Measurements from ENCODE around the gene SMAD6. TPM values are rescaled to one million over a fixed set of nuclear protein-coding genes. Genes with fewer than 3 reads are reported as not detected.

SMAD6 gene
- total RNA-seq, 2 experiments from 2014 or later: 0.25 to 0.41 TPM

GRCh38 chr15:66706225-66706732, 4.2 kb downstream of the SMAD6 start:
- ChIA-PET CTCF (interaction anchor here (0.6 to 3.8 kb wide), 6 partner anchors 13 to 1520 kb away, joined by 3 to 15 read pairs (median 6); no protein-coding TSS in a partner anchor), POLR2A (no interaction called here)
- Mint-ChIP-seq H3K4me1 (ENCODE audit: low read depth) (peaks cover 7% of the 10 kb centered on the region), H3K27me3 (peaks cover 21% of the 10 kb centered on the region), H3K27ac (no peak overlapping the region), H3K9me3 (no peaks in the 10 kb centered on the region), H3K36me3 (ENCODE audit: low read depth) (no peaks in the 10 kb centered on the region), H3K4me3 (no peak overlapping the region)
- DNase-seq: no peak
- TF ChIP-seq CTCF (IDR thresholded peaks at IDR 0.05): no peak
- no peak for ATAC-seq
- intact Hi-C loops (cut with micrococcal nuclease): no loop called here

- Mint-ChIP-seq H3K4me3 (no peak overlapping the region), H3K9me3 (no peaks in the 10 kb centered on the region), H3K4me1 (ENCODE audit: low read depth) (peaks cover 7% of the 10 kb centered on the region), H3K27me3 (peaks cover 21% of the 10 kb centered on the region), H3K36me3 (ENCODE audit: low read depth) (no peaks in the 10 kb centered on the region), H3K27ac (no peak overlapping the region)
- intact Hi-C loops (cut with micrococcal nuclease): no loop called here
- ATAC-seq (no peak), DNase-seq (no peak)
- ChIA-PET CTCF (interaction anchor here (1.3 to 3.8 kb wide), 4 partner anchors 23 to 145 kb away, joined by 3 to 15 read pairs (median 8); no protein-coding TSS in a partner anchor), POLR2A (no interaction called here)
- TF ChIP-seq CTCF (IDR thresholded peaks at IDR 0.05): no peak
Observed at GRCh38 chr15:66706840-66707239, 4.8 kb downstream of the SMAD6 start.

GRCh38 chr15:66707310-66708082, 5.5 kb downstream of the SMAD6 start:
- H3K27ac Mint-ChIP-seq: no peak overlapping the region
- no peaks in the 10 kb centered on the region for H3K9me3 Mint-ChIP-seq
- no peaks in the 10 kb centered on the region for H3K36me3 Mint-ChIP-seq (ENCODE audit: low read depth)
- no peak for DNase-seq
- no peak for TF ChIP-seq CTCF (IDR thresholded peaks at IDR 0.05)
- no peak overlapping the region for H3K4me3 Mint-ChIP-seq
- H3K4me1 Mint-ChIP-seq (ENCODE audit: low read depth): peaks cover 4% of the 10 kb centered on the region
- intact Hi-C loops (cut with micrococcal nuclease): no loop called here
- H3K27me3 Mint-ChIP-seq: peaks cover 17% of the 10 kb centered on the region
- ChIA-PET CTCF (interaction anchor here (1.3 to 2.9 kb wide), 4 partner anchors 14 to 144 kb away, joined by 3 to 8 read pairs (median 6); no protein-coding TSS in a partner anchor), POLR2A (no interaction called here)
- no peak for ATAC-seq

GRCh38 chr15:66708389-66708788, 6.4 kb downstream of the SMAD6 start:
- ATAC-seq (no peak), DNase-seq (no peak)
- H3K4me1 Mint-ChIP-seq (ENCODE audit: low read depth): peaks cover 2% of the 10 kb centered on the region
- ChIA-PET POLR2A (no interaction called here), CTCF (interaction anchor here (1.5 to 2.9 kb wide), 2 partner anchors 15 to 144 kb away, joined by 4 to 8 read pairs; no protein-coding TSS in a partner anchor)
- no peak overlapping the region for H3K4me3 Mint-ChIP-seq
- no peaks in the 10 kb centered on the region for H3K9me3 Mint-ChIP-seq
- H3K27me3 Mint-ChIP-seq: peaks cover 16% of the 10 kb centered on the region
- no peaks in the 10 kb centered on the region for H3K36me3 Mint-ChIP-seq (ENCODE audit: low read depth)
- no peak overlapping the region for H3K27ac Mint-ChIP-seq
- intact Hi-C loops (cut with micrococcal nuclease): no loop called here
- TF ChIP-seq CTCF (IDR thresholded peaks at IDR 0.05): no peak

DNA sequence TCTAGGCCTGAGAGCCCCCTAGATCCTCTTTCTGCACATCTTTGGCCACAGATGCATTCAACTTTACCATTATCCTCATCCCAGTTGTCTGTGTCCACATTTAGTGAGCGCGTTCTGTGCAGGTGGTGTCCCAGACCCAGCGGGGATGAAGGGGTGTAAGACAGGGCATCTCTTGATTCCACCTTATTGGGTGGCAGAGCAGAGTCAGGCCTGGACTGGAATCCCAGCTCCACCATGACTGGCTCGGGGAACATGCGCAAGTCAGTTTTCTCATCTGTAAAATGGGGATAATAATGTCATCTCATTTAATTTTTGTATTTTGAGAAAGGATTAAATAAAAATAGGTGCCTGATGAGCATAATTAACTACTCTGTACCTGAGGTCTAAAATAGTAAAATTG, 7.8 kb downstream of the SMAD6 start:
- ChIA-PET CTCF (interaction anchor here (1.2 to 2.9 kb wide), 3 partner anchors 14 to 142 kb away, joined by 3 to 8 read pairs (median 4); no protein-coding TSS in a partner anchor), POLR2A (interaction anchor here (1.6 kb wide), 1 partner anchor 14 kb away, joined by 3 read pairs; no protein-coding TSS in a partner anchor)
- H3K4me1 Mint-ChIP-seq (ENCODE audit: low read depth): no peaks in the 10 kb centered on the region

More for the DNA sequence above, 7.8 kb downstream of the SMAD6 start:
- no peak for TF ChIP-seq CTCF (IDR thresholded peaks at IDR 0.05)
- ATAC-seq: no peak
- intact Hi-C loops (cut with micrococcal nuclease): no loop called here
- DNase-seq: no peak
- no peak overlapping the region for H3K4me3 Mint-ChIP-seq
- H3K27me3 Mint-ChIP-seq: peaks cover 8% of the 10 kb centered on the region
- H3K36me3 Mint-ChIP-seq (ENCODE audit: low read depth): no peaks in the 10 kb centered on the region
- H3K27ac Mint-ChIP-seq: no peak overlapping the region
- no peaks in the 10 kb centered on the region for H3K9me3 Mint-ChIP-seq

All from activated CD8-positive, alpha-beta T cell treated with anti-CD3 and anti-CD28 coated beads for 36 hours (primary cell).